Activated naive CD8-positive, alpha-beta T cell treated with anti-CD3 and anti-CD28 coated beads for 36 hours (primary cell): Measurements from ENCODE around the gene GGA2. TPM values are rescaled to one million over a fixed set of nuclear protein-coding genes. Genes with fewer than 3 reads are reported as not detected.

Source experiments
- DNase-seq: peaks from one replicate; pipeline ENCODE4 v3.0.0; 2021
- H3K27ac Mint-ChIP-seq: one replicate; pipeline ENCODE4 v1.8.0; 2022; ENCODE audit warnings: mild to moderate bottlenecking, moderate library complexity, mixed read lengths
- H3K27me3 Mint-ChIP-seq: one replicate; pipeline ENCODE4 v1.8.0; 2022; ENCODE audit warnings: mild to moderate bottlenecking, mixed read lengths
- H3K36me3 Mint-ChIP-seq: one replicate; pipeline ENCODE4 v1.8.0; 2021; ENCODE audit warnings: mild to moderate bottlenecking, mixed read lengths
- H3K4me1 Mint-ChIP-seq: one replicate; pipeline ENCODE4 v1.8.0; 2021; ENCODE audit warnings: mixed read lengths
- H3K4me3 Mint-ChIP-seq: one replicate; pipeline ENCODE4 v1.8.0; 2022; ENCODE audit warnings: mild to moderate bottlenecking, moderate library complexity, mixed read lengths
- H3K9me3 Mint-ChIP-seq: one replicate; pipeline ENCODE4 v1.8.0; 2022; ENCODE audit warnings: mixed read lengths
- total RNA-seq, 2 experiments: library from RNA; stranded (reverse); gene quantifications; one replicate each; pipeline ENCODE4 v1.2.3, GENCODE V29; 2021

The GGA2 gene
- total RNA-seq, 2 experiments from 2014 or later, result 70.9 to 80.9 TPM

DNA sequence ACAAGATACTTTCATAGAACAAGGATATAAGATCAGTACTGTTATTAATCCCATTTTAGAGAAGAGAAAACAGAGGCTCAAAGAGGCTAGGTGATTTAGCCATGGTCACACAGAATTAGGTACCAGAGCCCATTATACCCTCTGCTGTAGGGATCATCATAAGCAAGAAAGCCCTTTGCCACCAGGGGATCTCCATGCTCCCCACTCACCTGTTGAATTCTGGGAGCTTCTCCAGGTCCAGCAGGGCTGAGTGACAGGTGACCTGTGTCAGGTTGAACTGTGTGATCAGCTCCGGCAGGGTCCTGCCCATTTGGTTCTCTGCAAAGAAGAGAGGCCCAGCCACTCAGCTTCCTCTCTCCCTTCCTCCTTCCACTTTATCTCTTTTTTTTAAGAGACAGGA, 22.2 kb upstream of the GGA2 start:
- no peak for DNase-seq
- no peaks in the 10 kb centered on the region for H3K9me3 Mint-ChIP-seq
- H3K4me1 Mint-ChIP-seq, result no peaks in the 10 kb centered on the region
- H3K27ac Mint-ChIP-seq, result no peak overlapping the region
- no peaks in the 10 kb centered on the region for H3K27me3 Mint-ChIP-seq
- no peak overlapping the region for H3K4me3 Mint-ChIP-seq
- H3K36me3 Mint-ChIP-seq, result peaks cover 7% of the 10 kb centered on the region

DNA sequence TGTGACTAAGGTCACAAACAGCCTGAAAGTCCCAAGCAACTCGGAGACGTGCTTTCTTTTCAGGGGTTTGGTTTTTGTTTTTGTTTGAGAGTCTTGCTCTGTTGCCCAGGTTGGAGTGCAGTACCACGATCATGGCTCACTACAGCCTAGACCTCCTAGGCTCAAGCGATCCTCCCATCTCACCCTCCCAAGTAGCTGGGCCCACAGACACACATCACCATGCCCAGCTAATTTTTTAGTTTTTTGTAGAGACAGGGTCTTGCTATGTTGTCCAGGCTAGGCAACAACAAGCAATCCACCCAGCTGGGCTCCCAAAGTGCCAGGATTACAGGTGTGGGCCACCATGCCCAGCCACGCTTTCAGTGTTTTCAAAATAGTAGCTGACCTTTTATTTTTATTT, 19.8 kb upstream of the GGA2 start:
- Mint-ChIP-seq H3K4me1 (no peaks in the 10 kb centered on the region), H3K36me3 (peaks cover 8% of the 10 kb centered on the region), H3K27me3 (no peaks in the 10 kb centered on the region), H3K27ac (no peak overlapping the region), H3K4me3 (no peak overlapping the region), H3K9me3 (no peaks in the 10 kb centered on the region)
- no peak for DNase-seq

DNA sequence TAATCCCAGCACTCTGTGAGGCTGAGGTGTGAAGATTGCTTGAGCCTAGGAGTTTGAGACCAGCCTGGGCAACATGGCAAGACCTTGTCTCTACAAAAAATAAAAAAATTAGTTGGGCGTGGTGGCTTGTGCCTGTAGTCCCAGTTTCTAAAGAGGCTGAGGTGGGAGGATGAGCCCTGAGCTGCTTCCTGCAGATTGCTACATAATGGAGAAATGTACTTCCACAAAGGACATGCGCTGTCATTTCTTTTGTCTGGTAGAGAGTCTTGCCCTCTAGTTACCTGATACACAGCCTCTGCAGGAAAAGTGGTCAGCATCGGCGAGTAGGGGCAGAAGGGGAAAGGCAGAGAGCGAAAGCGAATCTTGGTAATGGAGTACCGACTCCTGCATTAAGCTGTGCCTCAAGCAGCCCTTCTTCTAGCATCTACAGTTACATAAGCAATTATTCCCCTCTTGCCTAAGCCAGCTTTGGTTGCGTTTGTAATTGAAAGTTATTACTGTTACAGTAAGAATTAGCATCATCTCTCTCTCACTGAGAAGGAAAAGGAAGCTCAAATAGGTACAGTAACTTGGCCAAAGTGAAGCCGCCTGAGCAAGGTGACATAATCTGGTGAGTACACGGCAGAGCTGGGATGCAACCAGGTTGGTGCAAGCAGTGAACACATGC, 18.5 kb upstream of the GGA2 start:
- Mint-ChIP-seq H3K4me3 (no peak overlapping the region), H3K27me3 (no peaks in the 10 kb centered on the region), H3K27ac (no peak overlapping the region), H3K4me1 (no peaks in the 10 kb centered on the region), H3K36me3 (peaks cover 17% of the 10 kb centered on the region), H3K9me3 (no peaks in the 10 kb centered on the region)
- no peak for DNase-seq

DNA sequence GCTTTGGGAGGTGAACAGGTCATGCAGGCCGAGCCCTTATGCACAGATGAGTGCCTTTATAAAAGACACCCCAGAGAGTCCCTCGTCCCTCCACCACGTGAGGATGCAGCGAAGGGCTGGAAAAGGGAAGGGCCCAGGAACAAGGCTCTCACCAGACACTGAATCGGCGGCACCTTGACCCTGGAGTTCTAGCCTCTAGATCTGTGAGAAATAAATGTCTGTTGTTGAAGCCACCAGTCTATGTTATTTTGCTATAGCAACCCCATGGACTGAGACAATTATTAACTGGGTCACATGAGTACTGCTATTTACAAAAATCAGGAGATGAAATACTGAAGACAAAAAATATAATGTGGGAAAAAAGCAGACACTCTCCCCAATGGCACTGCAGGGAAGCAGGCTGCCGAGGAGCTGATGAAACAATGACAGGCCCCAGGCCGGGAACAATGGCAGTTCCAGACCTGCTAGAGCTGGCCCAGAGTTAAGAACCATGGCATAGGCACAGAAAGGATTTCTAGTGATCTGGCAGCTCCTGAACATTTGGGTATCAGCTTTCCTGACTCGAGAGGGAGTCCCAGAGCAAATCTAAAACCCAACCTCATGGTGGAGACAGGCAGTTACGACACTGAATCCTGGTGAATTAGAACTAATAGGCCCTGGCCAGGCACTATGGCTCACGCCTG, 17.8 kb upstream of the GGA2 start:
- no peaks in the 10 kb centered on the region for H3K4me1 Mint-ChIP-seq
- H3K4me3 Mint-ChIP-seq, result no peak overlapping the region
- no peaks in the 10 kb centered on the region for H3K9me3 Mint-ChIP-seq
- peaks cover 18% of the 10 kb centered on the region for H3K36me3 Mint-ChIP-seq
- H3K27ac Mint-ChIP-seq, result no peak overlapping the region
- no peak for DNase-seq
- no peaks in the 10 kb centered on the region for H3K27me3 Mint-ChIP-seq

DNA sequence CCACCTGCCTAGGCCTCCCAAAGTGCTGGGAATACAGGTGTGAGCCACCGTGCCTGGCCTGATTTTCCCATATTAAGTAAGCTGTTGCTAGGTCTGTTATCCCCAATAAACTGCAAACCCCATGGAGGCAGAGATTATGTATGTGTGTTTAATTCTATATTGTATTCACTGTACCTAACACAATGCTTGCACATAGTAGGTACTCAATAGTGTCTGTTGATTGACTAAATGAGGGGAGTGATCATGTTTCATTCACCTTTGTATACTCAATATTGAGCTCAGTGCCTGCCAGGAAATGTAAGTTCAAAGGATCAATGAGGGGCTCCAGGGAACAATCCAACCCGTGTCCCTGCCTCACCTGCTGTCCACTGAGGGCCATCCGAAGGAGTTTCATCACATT, 14.6 kb upstream of the GGA2 start:
- no peak overlapping the region for H3K4me3 Mint-ChIP-seq
- no peaks in the 10 kb centered on the region for H3K4me1 Mint-ChIP-seq
- no peak overlapping the region for H3K27ac Mint-ChIP-seq
- no peaks in the 10 kb centered on the region for H3K27me3 Mint-ChIP-seq
- H3K36me3 Mint-ChIP-seq, result peaks cover 26% of the 10 kb centered on the region
- DNase-seq, result no peak
- no peaks in the 10 kb centered on the region for H3K9me3 Mint-ChIP-seq

DNA sequence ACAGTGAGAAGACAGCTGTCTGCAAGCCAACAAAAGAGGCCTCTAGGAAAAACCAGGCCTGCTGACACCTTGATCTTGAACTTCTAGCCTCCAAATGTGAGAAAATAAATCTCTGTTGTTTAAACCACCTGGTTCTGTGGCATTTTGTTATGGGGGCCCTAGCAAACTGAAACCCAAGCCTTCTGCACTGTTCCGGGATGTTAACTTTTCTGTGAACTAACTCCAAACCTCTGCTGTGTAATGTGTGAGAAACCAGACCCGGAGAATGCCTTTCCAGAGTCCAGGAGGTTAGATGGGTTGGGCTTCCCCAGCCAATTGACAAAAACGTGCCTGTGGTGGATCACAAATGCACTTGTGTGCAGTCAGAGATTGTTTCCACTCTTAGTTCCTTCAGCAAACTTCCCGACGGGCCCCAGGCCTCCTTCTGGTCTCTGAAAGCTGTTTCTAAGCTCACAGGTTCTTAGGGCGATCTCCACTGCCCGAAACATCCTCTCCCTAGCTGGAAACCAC, 13.6 kb upstream of the GGA2 start:
- H3K9me3 Mint-ChIP-seq, result no peaks in the 10 kb centered on the region
- H3K27ac Mint-ChIP-seq, result no peak overlapping the region
- no peaks in the 10 kb centered on the region for H3K27me3 Mint-ChIP-seq
- no peak for DNase-seq
- no peaks in the 10 kb centered on the region for H3K4me1 Mint-ChIP-seq
- peaks cover 34% of the 10 kb centered on the region for H3K36me3 Mint-ChIP-seq
- H3K4me3 Mint-ChIP-seq, result no peak overlapping the region

DNA sequence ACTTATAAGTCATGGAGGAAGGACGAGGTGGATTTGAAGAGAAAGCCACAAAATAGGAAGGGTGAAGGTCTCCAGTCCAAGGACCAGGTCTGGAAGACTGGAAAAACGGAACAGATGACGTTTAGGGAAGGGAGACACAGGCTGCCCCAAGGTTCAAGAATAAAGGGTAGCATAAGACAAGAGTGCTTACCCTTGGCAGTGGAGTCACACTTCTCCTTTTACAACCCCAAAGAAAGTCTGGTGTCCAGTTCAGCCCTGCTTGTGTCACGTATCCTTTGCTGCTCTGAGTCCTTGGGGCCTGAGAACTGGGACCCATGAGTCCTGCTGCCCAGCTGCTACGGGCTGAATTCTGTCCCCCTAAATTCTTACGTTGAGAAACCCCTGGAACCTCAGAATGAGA, 13.0 kb upstream of the GGA2 start:
- H3K4me3 Mint-ChIP-seq, result no peak overlapping the region
- no peaks in the 10 kb centered on the region for H3K9me3 Mint-ChIP-seq
- H3K36me3 Mint-ChIP-seq, result peaks cover 35% of the 10 kb centered on the region
- no peaks in the 10 kb centered on the region for H3K4me1 Mint-ChIP-seq
- no peaks in the 10 kb centered on the region for H3K27me3 Mint-ChIP-seq
- H3K27ac Mint-ChIP-seq, result no peak overlapping the region
- no peak for DNase-seq

DNA sequence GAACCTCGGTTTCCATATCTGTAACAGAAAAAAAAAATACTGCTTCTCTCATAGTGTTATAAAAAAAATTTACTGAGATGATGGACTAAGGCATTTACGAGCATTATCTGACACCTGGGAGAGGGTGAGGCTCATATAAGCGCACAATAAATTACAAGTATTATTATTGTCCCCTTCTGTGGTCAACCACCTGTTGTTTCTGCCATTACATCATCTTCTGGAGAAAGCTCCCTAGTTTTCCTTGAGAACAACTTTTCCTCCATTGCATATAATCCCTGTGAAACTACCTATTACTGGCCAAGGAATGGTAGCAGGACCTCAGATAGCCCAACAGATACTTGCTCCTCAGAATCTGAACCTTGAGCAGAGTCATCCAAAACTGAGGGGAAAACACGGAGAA, 11.7 kb upstream of the GGA2 start:
- H3K27ac Mint-ChIP-seq, result no peak overlapping the region
- H3K27me3 Mint-ChIP-seq, result no peaks in the 10 kb centered on the region
- no peak overlapping the region for H3K4me3 Mint-ChIP-seq
- no peak for DNase-seq
- no peaks in the 10 kb centered on the region for H3K9me3 Mint-ChIP-seq
- H3K36me3 Mint-ChIP-seq, result peaks cover 38% of the 10 kb centered on the region
- no peaks in the 10 kb centered on the region for H3K4me1 Mint-ChIP-seq

DNA sequence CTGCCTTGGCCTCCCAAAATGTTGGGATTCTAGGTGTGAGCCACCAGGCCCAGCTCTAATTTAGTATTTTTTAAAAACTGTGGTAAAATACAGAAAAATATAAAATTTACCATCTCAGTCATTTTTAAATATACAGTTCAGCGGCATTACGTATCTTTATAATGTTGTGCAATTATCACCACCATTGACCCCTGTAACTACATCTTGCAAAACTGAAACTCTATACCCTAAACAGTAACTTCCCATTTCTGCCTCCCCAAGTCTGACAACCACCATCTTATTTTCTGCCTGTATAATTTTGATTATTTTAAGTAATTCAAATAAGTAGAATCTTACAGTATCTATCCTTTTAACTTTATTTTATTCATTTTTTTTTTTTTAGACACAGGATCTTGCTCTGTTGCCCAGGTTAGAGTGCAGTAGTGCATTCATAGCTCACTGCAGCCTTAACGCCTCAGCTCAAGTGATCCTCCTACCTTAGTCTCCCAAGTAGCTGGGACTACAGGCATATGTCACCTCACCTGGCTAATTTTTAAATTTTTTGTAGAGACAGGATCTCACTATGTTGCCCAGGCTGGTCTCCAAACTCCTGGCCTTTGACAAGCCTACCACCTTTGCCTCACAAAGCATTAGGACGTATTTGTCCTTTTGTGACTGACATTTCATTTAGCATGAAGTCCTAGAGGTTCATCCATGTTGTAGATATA, 10.9 kb upstream of the GGA2 start:
- H3K36me3 Mint-ChIP-seq, result peaks cover 41% of the 10 kb centered on the region
- no peaks in the 10 kb centered on the region for H3K27me3 Mint-ChIP-seq
- no peak overlapping the region for H3K27ac Mint-ChIP-seq
- no peak overlapping the region for H3K4me3 Mint-ChIP-seq
- H3K4me1 Mint-ChIP-seq, result peaks cover 7% of the 10 kb centered on the region
- DNase-seq, result no peak
- no peaks in the 10 kb centered on the region for H3K9me3 Mint-ChIP-seq

DNA sequence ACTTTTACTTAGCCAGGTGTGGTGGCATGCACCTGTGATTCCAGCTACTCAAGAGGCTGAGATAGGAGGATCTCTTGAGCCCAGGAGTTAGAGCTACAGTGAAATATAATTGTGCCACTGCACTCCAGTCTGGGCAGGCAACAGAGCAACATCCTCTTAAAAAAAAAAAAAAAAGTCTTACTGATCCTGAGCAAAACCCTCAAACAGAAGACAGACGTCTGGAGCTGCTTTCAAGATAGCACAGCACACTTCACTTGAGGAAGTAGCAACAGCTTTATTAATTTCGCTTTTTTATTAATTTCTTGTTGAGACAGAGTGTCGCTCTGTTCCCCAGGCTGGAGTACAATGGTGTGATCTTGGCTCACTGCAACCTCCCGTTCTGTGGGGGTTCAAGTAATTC, 10.2 kb upstream of the GGA2 start:
- no peak overlapping the region for H3K4me3 Mint-ChIP-seq
- H3K27ac Mint-ChIP-seq, result no peak overlapping the region
- H3K27me3 Mint-ChIP-seq, result no peaks in the 10 kb centered on the region
- H3K9me3 Mint-ChIP-seq, result no peaks in the 10 kb centered on the region
- peaks cover 12% of the 10 kb centered on the region for H3K4me1 Mint-ChIP-seq
- no peak for DNase-seq
- peaks cover 47% of the 10 kb centered on the region for H3K36me3 Mint-ChIP-seq

DNA sequence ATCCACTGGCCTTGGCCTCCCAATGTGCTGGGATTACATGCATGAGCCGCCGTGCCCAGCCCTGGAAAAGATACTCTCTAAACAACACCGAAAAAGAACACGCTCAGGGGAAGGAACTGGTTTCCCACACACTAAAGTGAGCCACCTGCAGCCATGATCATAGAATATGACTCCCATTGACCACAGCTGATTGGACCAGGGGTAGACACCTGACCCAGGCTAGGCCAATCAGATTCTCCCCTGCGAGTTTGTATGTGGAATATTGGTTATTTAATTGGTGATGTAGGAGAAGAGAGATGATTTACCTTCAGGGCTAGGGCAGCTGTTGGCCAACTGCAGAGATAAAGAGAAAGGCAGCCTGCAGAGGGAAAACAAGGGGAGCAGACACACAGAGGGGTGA, 9.0 kb upstream of the GGA2 start:
- no peak for DNase-seq
- no peaks in the 10 kb centered on the region for H3K9me3 Mint-ChIP-seq
- no peak overlapping the region for H3K4me3 Mint-ChIP-seq
- peaks cover 23% of the 10 kb centered on the region for H3K4me1 Mint-ChIP-seq
- no peak overlapping the region for H3K27ac Mint-ChIP-seq
- H3K36me3 Mint-ChIP-seq, result peaks cover 46% of the 10 kb centered on the region
- no peaks in the 10 kb centered on the region for H3K27me3 Mint-ChIP-seq

DNA sequence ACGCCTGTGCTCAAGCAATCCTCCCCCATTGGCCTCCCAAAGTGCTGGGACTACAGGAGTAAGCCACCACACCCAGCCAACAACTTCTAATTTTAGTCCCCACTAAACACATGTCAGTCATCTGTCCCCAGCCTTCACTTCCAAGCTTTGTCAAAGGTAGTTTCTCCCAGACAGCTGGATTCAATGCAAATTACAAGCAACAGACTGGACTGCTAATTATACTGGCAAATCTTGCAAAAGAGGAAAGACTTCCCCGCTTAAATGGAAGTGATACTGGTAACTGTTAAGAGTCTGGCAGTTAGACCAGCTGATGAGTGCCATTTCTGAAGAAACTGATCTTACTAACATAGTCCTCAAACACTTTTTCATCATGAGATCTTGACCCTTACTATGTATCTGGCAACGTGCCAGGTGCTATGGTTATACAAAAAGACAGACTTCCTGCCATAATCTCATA, 8.2 kb upstream of the GGA2 start:
- peaks cover 25% of the 10 kb centered on the region for H3K4me1 Mint-ChIP-seq
- H3K27ac Mint-ChIP-seq, result no peak overlapping the region
- H3K9me3 Mint-ChIP-seq, result no peaks in the 10 kb centered on the region
- H3K27me3 Mint-ChIP-seq, result no peaks in the 10 kb centered on the region
- H3K36me3 Mint-ChIP-seq, result peaks cover 46% of the 10 kb centered on the region
- no peak for DNase-seq
- H3K4me3 Mint-ChIP-seq, result no peak overlapping the region

DNA sequence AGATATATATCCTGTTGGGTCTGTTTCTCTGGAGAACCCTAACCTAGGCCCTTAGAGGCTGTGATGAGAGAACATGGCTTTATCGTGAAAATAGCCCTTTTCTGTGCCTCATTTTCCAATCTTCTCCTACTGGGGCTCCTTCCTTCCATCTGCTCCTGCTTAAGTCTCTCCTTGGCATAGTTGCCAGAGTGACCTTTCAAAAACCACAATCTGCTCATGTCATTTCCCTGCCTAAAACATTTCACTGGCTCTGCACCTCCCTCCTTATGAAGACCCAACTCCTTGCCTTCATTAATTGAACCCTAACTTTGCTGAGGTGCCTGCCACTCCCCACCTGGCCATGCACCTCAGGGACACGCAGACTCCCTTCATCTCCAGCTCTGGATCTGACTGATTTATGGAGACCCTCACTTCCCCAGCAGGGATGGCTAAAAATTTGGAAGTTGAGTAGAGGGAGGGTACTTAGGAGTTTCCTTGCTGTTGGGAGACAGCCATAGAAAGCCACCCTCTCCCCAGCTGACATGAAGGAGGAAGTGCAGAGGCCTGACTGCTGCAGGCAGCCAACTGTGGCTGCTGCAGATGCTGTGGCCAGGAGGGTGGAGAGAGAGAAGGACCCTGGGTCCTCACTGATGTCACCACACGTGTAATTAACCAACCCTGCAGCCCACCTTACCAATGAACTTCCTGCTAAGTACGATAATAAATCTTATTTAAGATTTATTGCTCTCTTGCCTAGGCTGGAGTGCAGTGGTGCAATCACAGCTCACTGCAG, 6.3 kb upstream of the GGA2 start:
- peaks cover 39% of the 10 kb centered on the region for H3K36me3 Mint-ChIP-seq
- H3K4me3 Mint-ChIP-seq, result no peak overlapping the region
- H3K27ac Mint-ChIP-seq, result peak overlapping the region; percentile 3
- H3K4me1 Mint-ChIP-seq, result peaks cover 25% of the 10 kb centered on the region
- no peaks in the 10 kb centered on the region for H3K27me3 Mint-ChIP-seq
- no peaks in the 10 kb centered on the region for H3K9me3 Mint-ChIP-seq
- DNase-seq, result no peak

DNA sequence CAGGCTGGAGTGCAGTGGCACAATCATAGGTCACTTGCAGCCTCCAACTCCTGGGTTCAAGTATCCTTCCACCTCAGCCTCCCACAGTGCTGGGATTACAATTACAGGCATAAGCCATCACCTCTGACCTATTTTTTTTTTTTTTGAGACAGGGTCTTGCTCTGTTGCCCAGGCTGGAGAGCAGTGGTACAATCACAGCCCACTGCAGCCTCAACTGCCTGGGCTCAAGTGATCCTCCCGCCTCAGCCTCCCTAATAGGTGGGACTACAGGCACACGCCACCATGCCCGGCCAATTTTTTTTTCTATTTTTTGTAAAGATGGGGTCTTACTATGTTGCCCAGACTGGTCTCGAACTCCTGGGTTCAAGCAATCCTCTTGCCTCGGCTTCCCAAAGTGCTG, 5.6 kb upstream of the GGA2 start:
- no peak overlapping the region for H3K4me3 Mint-ChIP-seq
- no peaks in the 10 kb centered on the region for H3K27me3 Mint-ChIP-seq
- no peak for DNase-seq
- no peaks in the 10 kb centered on the region for H3K9me3 Mint-ChIP-seq
- H3K36me3 Mint-ChIP-seq, result peaks cover 40% of the 10 kb centered on the region
- H3K27ac Mint-ChIP-seq, result no peak overlapping the region
- H3K4me1 Mint-ChIP-seq, result peaks cover 25% of the 10 kb centered on the region
